SK-N-SH (cell line): Measurements from ENCODE around the gene RAMP2. TPM values are rescaled to one million over a fixed set of nuclear protein-coding genes. Genes with fewer than 3 reads are reported as not detected.

ENCODE experiments used
- CTCF ChIA-PET: fragments of 300-600, 350-600 bp; formaldehyde crosslinking; extraction: SDS; loops from one replicate; lab custom pipeline; 2021; lab: Yijun Ruan, JAX
- POLR2A ChIA-PET: fragments of 350-600 bp; sonication (Branson Sonifier 250); formaldehyde crosslinking; extraction: SDS; loops from one replicate; lab custom pipeline; 2020; ENCODE audit warnings: antibody characterized with exemption, inconsistent platforms; lab: Yijun Ruan, JAX
- DNase-seq: peaks from one replicate; pipeline ENCODE4 v3.0.0; 2012
- H2AFZ ChIP-seq: fragments of 200-600 bp; sonication (generic); 2 replicates; pipeline ENCODE4 v1.8.1; 2016; ENCODE audit warnings: antibody characterized with exemption, mild to moderate bottlenecking, low read depth
- H3F3A ChIP-seq: fragments of 200-600 bp; sonication (generic); replicated peaks from 2 replicates; pipeline ENCODE3; 2016; ENCODE audit warnings: antibody characterized with exemption, mild to moderate bottlenecking; ENCODE audit not compliant: insufficient read depth
- H3K27ac ChIP-seq, 2 experiments: fragments of 200-500 bp in 1 of 2; fragments of 200-600 bp in 1 of 2; sonication (Bioruptor generic) in 1 of 2; sonication (generic), shearing (Covaris generic) in 1 of 2; 2 replicates each; pipeline versions ENCODE4 v1.5.1 to v1.6.1; 2014 to 2016; ENCODE audit warnings: low read depth in 2 of 2, inconsistent platforms in 1 of 2, low read length in 1 of 2, mild to moderate bottlenecking in 1 of 2, mixed read lengths in 1 of 2
- H3K27me3 ChIP-seq: fragments of 200-600 bp; sonication (generic), shearing (Covaris generic); 2 replicates; pipeline ENCODE4 v1.6.1; 2016; ENCODE audit warnings: mixed run types; ENCODE audit not compliant: insufficient read depth
- H3K36me3 ChIP-seq, 2 experiments: fragments of 200-500 bp in 1 of 2; fragments of 200-600 bp in 1 of 2; sonication (Bioruptor generic) in 1 of 2; sonication (generic) in 1 of 2; replicated peaks in 1 of 2; 2 replicates each; pipeline versions ENCODE3 to v1.5.1; 2014 to 2016; ENCODE audit warnings: low read length in 1 of 2, mild to moderate bottlenecking in 1 of 2; ENCODE audit not compliant: insufficient read depth in 2 of 2, control insufficient read depth in 1 of 2
- H3K4me1 ChIP-seq, 2 experiments: fragments of 200-500 bp in 1 of 2; fragments of 200-600 bp in 1 of 2; sonication (Bioruptor generic) in 1 of 2; sonication (generic), shearing (Covaris generic) in 1 of 2; 2 replicates each; pipeline versions ENCODE4 v1.5.1 to v1.6.1; 2014 to 2016; ENCODE audit warnings: low read depth in 1 of 2, low read length in 1 of 2, mixed run types in 1 of 2; ENCODE audit not compliant: insufficient read depth in 2 of 2, control insufficient read depth in 1 of 2
- H3K4me2 ChIP-seq: fragments of 200-600 bp; sonication (generic), shearing (Covaris generic); 2 replicates; pipeline ENCODE4 v1.6.1; 2017; ENCODE audit warnings: mixed run types
- H3K4me3 ChIP-seq, 2 experiments: fragments of 200-500 bp in 1 of 2; fragments of 200-600 bp in 1 of 2; sonication (Bioruptor generic) in 1 of 2; sonication (generic), shearing (Covaris generic) in 1 of 2; 2 replicates each; pipeline versions ENCODE4 v1.5.1 to v1.8.1; 2014 to 2016; ENCODE audit warnings: low read depth in 2 of 2, inconsistent platforms in 1 of 2, low read length in 1 of 2, mild to moderate bottlenecking in 1 of 2, mixed read lengths in 1 of 2, moderate library complexity in 1 of 2
- H3K79me2 ChIP-seq: fragments of 200-600 bp; sonication (generic); 2 replicates; pipeline ENCODE4 v1.8.1; 2017; ENCODE audit warnings: mild to moderate bottlenecking; ENCODE audit not compliant: insufficient read depth
- H3K9ac ChIP-seq: fragments of 200-600 bp; sonication (generic); 2 replicates; pipeline ENCODE4 v1.6.1; 2017; ENCODE audit warnings: mixed run types
- H3K9me2 ChIP-seq: fragments of 200-600 bp; sonication (generic); 2 replicates; pipeline ENCODE4 v1.6.1; 2017; ENCODE audit warnings: mixed run types
- H3K9me3 ChIP-seq: fragments of 200-600 bp; sonication (generic); 2 replicates; pipeline ENCODE4 v1.6.1; 2017; ENCODE audit warnings: mixed run types, mild to moderate bottlenecking, moderate library complexity
- H4K20me1 ChIP-seq: fragments of 200-600 bp; sonication (generic); 2 replicates; pipeline ENCODE4 v1.6.1; 2017; ENCODE audit warnings: mild to moderate bottlenecking, mixed run types; ENCODE audit not compliant: insufficient read depth
- EP300 ChIP-seq, 2 experiments: IDR thresholded peaks; 2 replicates each; pipeline versions ENCODE4 v1.4.0 to v1.6.1; 2012; ENCODE audit warnings: borderline replicate concordance in 1 of 2, low read depth in 1 of 2, low read length in 1 of 2
- FOSL2 ChIP-seq: IDR thresholded peaks from 2 replicates; pipeline ENCODE4 v1.4.0; 2012; ENCODE audit warnings: low read depth, mild to moderate bottlenecking, moderate library complexity, borderline replicate concordance
- FOXJ3 ChIP-seq: sonication (generic); formaldehyde crosslinking; IDR thresholded peaks from 2 replicates; pipeline ENCODE4 v1.5.1; 2020; ENCODE audit warnings: mild to moderate bottlenecking, missing genetic modification reagents
- FOXM1 ChIP-seq: IDR thresholded peaks from 2 replicates; pipeline ENCODE4 v1.4.0; 2012; ENCODE audit warnings: low read depth, mild to moderate bottlenecking
- GATA2 ChIP-seq: sonication (generic); formaldehyde crosslinking; IDR thresholded peaks from 2 replicates; pipeline ENCODE4 v1.5.0; 2020; ENCODE audit warnings: mild to moderate bottlenecking, missing genetic modification reagents
- JUND ChIP-seq: IDR thresholded peaks from 2 replicates; pipeline ENCODE4 v1.4.0; 2012
- MXI1 ChIP-seq: IDR thresholded peaks from 2 replicates; pipeline ENCODE4 v1.6.1; 2012; ENCODE audit warnings: mild to moderate bottlenecking, low read depth, low read length, improper control_type of control experiment
- RAD21 ChIP-seq: IDR thresholded peaks from 2 replicates; pipeline ENCODE4 v1.6.1; 2012; ENCODE audit warnings: mild to moderate bottlenecking, low read length
- RCOR1 ChIP-seq: fragments of 150-350 bp; IDR thresholded peaks from 2 replicates; pipeline ENCODE4 v1.6.1; 2017; ENCODE audit warnings: antibody characterized with exemption, low read length
- SMC3 ChIP-seq: IDR thresholded peaks from 2 replicates; pipeline ENCODE4 v1.6.1; 2012; ENCODE audit warnings: low read depth, low read length, improper control_type of control experiment
- TEAD4 ChIP-seq: IDR thresholded peaks from 2 replicates; pipeline ENCODE4 v1.4.0; 2012; ENCODE audit warnings: mild to moderate bottlenecking, borderline replicate concordance; ENCODE audit not compliant: insufficient read depth
- YY1 ChIP-seq: IDR thresholded peaks from 2 replicates; pipeline ENCODE4 v1.4.0; 2012; ENCODE audit warnings: low read depth, mild to moderate bottlenecking
- WGBS: methylation state at CpG from one replicate; pipeline ENCODE4 v1.1.6; 2017; ENCODE audit warnings: low lambda C conversion rate; 5-methylcytosine and 5-hydroxymethylcytosine counted together
- polyA plus RNA-seq, 3 experiments: library from polyadenylated mRNA; depleted of rRNA; stranded (reverse); fragments of >200 nt; gene quantifications; 2 replicates each; pipeline ENCODE4 v1.2.3, GENCODE V29; 2012
- TF ChIP-seq, protein P1 (sequence below): fragments of 200-600 bp; sonication (generic); IDR thresholded peaks from 2 replicates; pipeline ENCODE4 v1.6.1; 2017; ENCODE audit warnings: antibody characterized with exemption, mild to moderate bottlenecking, moderate library complexity
- TF ChIP-seq, protein P2 (sequence below): IDR thresholded peaks from 2 replicates; pipeline ENCODE4 v1.4.0; 2012; ENCODE audit warnings: low read depth, borderline replicate concordance
- TF ChIP-seq, protein P3 (sequence below): fragments of 150-350 bp; IDR thresholded peaks from 2 replicates; pipeline ENCODE4 v1.6.1; 2017; ENCODE audit warnings: antibody characterized with exemption, low read length, low read depth, borderline replicate concordance
- TF ChIP-seq, protein P4 (sequence below): IDR thresholded peaks from 2 replicates; pipeline ENCODE4 v1.4.0; 2012; ENCODE audit warnings: low read depth
- TF ChIP-seq, protein P5 (sequence below): fragments of 150-350 bp; IDR thresholded peaks from 2 replicates; pipeline ENCODE4 v1.6.1; 2016; ENCODE audit warnings: mild to moderate bottlenecking, low read depth, low read length

Gene RAMP2
- polyA plus RNA-seq, 1 of the 3 experiments (the other 2 are of a cell fraction), result 3.0 TPM

DNA sequence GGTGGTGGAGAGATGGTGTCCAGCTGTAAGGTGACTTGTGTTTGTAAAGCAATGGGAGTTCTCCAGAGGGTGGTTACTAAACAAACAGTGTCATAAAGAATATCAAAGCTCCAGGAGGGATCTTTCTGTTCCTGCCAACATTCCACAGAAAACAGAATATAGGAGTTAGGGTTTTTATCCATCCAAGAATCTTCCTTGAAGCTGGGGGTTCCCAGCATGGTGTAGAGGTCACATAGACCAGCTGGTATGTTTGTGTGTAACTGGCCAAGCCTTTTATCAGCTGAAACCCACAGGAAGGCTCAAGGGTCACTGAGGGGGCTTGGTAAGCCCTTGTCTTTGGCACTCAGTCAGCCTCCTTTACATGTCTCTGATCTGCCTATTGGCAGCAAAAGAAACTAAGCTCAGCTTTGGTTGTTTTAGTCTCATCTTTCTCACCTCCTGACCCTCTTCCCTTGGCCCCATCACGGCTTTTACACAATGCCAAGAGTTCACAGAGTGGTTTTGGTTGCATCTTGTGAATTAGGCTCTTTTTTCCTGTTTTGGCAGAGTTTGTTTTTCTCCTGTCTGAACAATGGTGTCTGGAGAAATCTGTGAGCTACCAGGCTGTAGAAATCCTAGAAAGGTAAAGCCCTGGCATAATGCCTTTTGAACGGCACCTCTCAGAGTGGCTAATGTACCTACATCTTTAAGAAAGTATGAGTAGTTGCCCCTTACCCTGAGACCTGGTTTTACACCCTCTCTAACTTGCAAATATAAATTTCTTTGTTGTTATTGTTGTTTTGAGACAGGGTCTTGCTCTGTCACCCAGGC is 42.3 kb downstream of the RAMP2 start:
- Histone ChIP-seq H3K9ac (no peak overlapping the region), H3K36me3 (no peaks in the 10 kb centered on the region), H4K20me1 (no peaks in the 10 kb centered on the region), H3K27ac (no peak overlapping the region), H3K9me3 (no peaks in the 10 kb centered on the region), H3K4me1 (peaks cover 0 to 3% of the 10 kb centered on the region in 2 experiments; a peak in 1 of 4 replicates), H3K4me2 (no peak overlapping the region), H2AFZ (no peak overlapping the region), H3K9me2 (no peaks in the 10 kb centered on the region), H3K4me3 (no peak overlapping the region), H3K79me2 (peaks cover under 1% of the 10 kb centered on the region; the same call in 1 of the 2 replicates), H3K27me3 (no peaks in the 10 kb centered on the region), H3F3A (no peaks in the 10 kb centered on the region)
- no peak for DNase-seq
- WGBS, result 48% methylated on average over 2 of the region's 2 CpGs
- ChIA-PET CTCF (interaction anchor here (0.6 to 1.3 kb wide), 3 partner anchors 17 to 41 kb away, joined by 3 to 8 read pairs (median 4); no protein-coding TSS in a partner anchor), POLR2A (no interaction called here)
- TF ChIP-seq TEAD4, result no peak
- TF ChIP-seq, protein P1, sequence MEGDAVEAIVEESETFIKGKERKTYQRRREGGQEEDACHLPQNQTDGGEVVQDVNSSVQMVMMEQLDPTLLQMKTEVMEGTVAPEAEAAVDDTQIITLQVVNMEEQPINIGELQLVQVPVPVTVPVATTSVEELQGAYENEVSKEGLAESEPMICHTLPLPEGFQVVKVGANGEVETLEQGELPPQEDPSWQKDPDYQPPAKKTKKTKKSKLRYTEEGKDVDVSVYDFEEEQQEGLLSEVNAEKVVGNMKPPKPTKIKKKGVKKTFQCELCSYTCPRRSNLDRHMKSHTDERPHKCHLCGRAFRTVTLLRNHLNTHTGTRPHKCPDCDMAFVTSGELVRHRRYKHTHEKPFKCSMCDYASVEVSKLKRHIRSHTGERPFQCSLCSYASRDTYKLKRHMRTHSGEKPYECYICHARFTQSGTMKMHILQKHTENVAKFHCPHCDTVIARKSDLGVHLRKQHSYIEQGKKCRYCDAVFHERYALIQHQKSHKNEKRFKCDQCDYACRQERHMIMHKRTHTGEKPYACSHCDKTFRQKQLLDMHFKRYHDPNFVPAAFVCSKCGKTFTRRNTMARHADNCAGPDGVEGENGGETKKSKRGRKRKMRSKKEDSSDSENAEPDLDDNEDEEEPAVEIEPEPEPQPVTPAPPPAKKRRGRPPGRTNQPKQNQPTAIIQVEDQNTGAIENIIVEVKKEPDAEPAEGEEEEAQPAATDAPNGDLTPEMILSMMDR, result no peak
- TF ChIP-seq FOXM1, result no peak
- no peak for TF ChIP-seq FOSL2
- no peak for TF ChIP-seq EP300 (IDR thresholded peaks at IDR 0.05; ENCODE audit: borderline replicate concordance in 1 of 2, low read depth in 1 of 2, low read length in 1 of 2)
- TF ChIP-seq, protein P2, sequence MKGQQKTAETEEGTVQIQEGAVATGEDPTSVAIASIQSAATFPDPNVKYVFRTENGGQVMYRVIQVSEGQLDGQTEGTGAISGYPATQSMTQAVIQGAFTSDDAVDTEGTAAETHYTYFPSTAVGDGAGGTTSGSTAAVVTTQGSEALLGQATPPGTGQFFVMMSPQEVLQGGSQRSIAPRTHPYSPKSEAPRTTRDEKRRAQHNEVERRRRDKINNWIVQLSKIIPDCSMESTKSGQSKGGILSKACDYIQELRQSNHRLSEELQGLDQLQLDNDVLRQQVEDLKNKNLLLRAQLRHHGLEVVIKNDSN, result no peak
- no peak for TF ChIP-seq GATA2

DNA sequence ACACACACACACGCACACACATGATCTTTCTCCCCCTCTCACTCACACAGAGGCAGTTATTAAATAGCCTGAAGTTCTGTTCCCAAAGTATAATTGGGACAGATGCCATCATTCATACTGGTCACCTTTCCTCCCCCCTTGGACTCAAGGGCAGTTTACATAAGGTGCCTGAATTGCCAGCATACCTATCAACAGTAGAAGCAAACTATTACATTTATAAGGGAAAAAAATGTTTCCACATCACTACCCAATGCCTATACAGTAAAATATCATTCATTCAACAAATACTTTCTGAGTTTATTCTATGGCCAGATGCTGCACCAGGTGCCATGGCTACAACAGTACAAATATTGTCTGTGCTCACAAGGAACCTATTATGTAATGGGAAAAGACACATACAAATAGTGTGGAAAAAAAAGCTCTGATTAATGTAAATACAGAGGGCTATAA is 43.9 kb downstream of the RAMP2 start:
- Histone ChIP-seq H3K36me3 (peaks cover 0 to 4% of the 10 kb centered on the region in 2 experiments), H4K20me1 (no peaks in the 10 kb centered on the region; the same call in 1 of the 2 replicates), H3K9me3 (no peaks in the 10 kb centered on the region), H3K79me2 (no peaks in the 10 kb centered on the region), H3K4me1 (peaks cover 0 to 3% of the 10 kb centered on the region in 2 experiments; a peak in 2 of 4 replicates), H3K4me2 (no peak overlapping the region), H3K27me3 (no peaks in the 10 kb centered on the region), H3K4me3 (no peak overlapping the region), H3K9ac (no peak overlapping the region)
- POLR2A ChIA-PET, result interaction anchor here (0.7 kb wide), 1 partner anchor 19 kb away, joined by 3 read pairs; the partner anchor contains the start of gene BECN1
- 83% methylated on average over 1 of the region's 1 CpG for WGBS
- TF ChIP-seq, protein P3, sequence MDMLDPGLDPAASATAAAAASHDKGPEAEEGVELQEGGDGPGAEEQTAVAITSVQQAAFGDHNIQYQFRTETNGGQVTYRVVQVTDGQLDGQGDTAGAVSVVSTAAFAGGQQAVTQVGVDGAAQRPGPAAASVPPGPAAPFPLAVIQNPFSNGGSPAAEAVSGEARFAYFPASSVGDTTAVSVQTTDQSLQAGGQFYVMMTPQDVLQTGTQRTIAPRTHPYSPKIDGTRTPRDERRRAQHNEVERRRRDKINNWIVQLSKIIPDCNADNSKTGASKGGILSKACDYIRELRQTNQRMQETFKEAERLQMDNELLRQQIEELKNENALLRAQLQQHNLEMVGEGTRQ, result no peak
- TF ChIP-seq GATA2 (no peak), FOXJ3 (CRISPR knock-in tag) (no peak), JUND (no peak), RAD21 (no peak), EP300 (IDR thresholded peaks at IDR 0.05; ENCODE audit: borderline replicate concordance in 1 of 2, low read depth in 1 of 2, low read length in 1 of 2) (no peak), MXI1 (no peak), YY1 (no peak), RCOR1 (no peak), FOXM1 (no peak), SMC3 (no peak)
- TF ChIP-seq, protein P4, sequence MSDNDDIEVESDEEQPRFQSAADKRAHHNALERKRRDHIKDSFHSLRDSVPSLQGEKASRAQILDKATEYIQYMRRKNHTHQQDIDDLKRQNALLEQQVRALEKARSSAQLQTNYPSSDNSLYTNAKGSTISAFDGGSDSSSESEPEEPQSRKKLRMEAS, result no peak
- TF ChIP-seq, protein P1, result no peak
- TF ChIP-seq, protein P5, sequence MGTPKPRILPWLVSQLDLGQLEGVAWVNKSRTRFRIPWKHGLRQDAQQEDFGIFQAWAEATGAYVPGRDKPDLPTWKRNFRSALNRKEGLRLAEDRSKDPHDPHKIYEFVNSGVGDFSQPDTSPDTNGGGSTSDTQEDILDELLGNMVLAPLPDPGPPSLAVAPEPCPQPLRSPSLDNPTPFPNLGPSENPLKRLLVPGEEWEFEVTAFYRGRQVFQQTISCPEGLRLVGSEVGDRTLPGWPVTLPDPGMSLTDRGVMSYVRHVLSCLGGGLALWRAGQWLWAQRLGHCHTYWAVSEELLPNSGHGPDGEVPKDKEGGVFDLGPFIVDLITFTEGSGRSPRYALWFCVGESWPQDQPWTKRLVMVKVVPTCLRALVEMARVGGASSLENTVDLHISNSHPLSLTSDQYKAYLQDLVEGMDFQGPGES, result no peak
- TF ChIP-seq, all 33 proteins: peak for 0
- Histone ChIP-seq H3K27ac (no peak overlapping the region), H2AFZ (no peak overlapping the region), H3F3A (peaks cover 14% of the 10 kb centered on the region), H3K9me2 (no peaks in the 10 kb centered on the region)
- CTCF ChIA-PET, result no interaction called here
- no peak for DNase-seq
